Testis (tissue), 3 donors: ENCODE measurements around the gene CETP. TPM values are rescaled to one million over a fixed set of nuclear protein-coding genes. Genes with fewer than 3 reads are reported as not detected.
A peak's percentile ranks its signal among the peaks of the same experiment; 100 is the strongest.

Experiments used
- DNase-seq: peaks from one replicate; pipeline ENCODE4 v3.0.0-alpha.2; 2019
- H3K27ac ChIP-seq, 2 donors: fragments of 200-600 bp; sonication (generic); one replicate each; pipeline ENCODE4 v1.5.1; 2019
- H3K27me3 ChIP-seq: fragments of 200-600 bp; sonication (generic); one replicate; pipeline ENCODE4 v1.5.1; 2019
- H3K36me3 ChIP-seq: fragments of 200-600 bp; sonication (generic); one replicate; pipeline ENCODE4 v1.5.1; 2017; ENCODE audit warnings: low read depth; ENCODE audit errors: missing control alignments
- H3K4me1 ChIP-seq: fragments of 200-600 bp; sonication (generic); one replicate; pipeline ENCODE4 v1.5.1; 2019
- H3K4me3 ChIP-seq, 2 donors: fragments of 200-600 bp; sonication (generic); one replicate each; pipeline ENCODE4 v1.5.1; 2017 to 2019
- H3K9me3 ChIP-seq: fragments of 200-600 bp; sonication (generic); one replicate; pipeline ENCODE4 v1.5.1; 2017
- CTCF ChIP-seq, 3 experiments: fragments of 450-650 bp in 2 of 3; fragments of 200-600 bp in 1 of 3; sonication (generic) in 1 of 3; IDR thresholded peaks; one replicate each; pipeline ENCODE4 v1.5.1; 2016 to 2019; ENCODE audit warnings: antibody characterized with exemption in 3 of 3, mild to moderate bottlenecking in 2 of 3, moderate library complexity in 1 of 3
- POLR2A ChIP-seq: fragments of 450-650 bp; IDR thresholded peaks from one replicate; pipeline ENCODE4 v1.6.1; 2017; ENCODE audit warnings: antibody characterized with exemption, mild to moderate bottlenecking, moderate library complexity
- WGBS, 2 donors: methylation state at CpG; one replicate each; pipeline ENCODE4 v1.1.5; 2018; 5-methylcytosine and 5-hydroxymethylcytosine counted together
- intact Hi-C: fragments of 100-400 bp; cut with DNase I; formaldehyde crosslinking; loops from one replicate; pipeline ENCODE4 v1.15.1; 2023; ENCODE audit warnings: low total_unique reads
- polyA plus RNA-seq: library from polyadenylated mRNA; stranded (reverse); fragments of 350-450 nt; fragmentation: Illumina TruSeq; extraction: RNeasy Lipid Tissue Mini Kit (QIAGEN cat#74804); gene quantifications from one replicate; pipeline ENCODE4 v1.2.3, GENCODE V29; 2014; ENCODE audit warnings: low read depth, low replicate concordance; ENCODE audit not compliant: insufficient read depth
- total RNA-seq, 2 donors: library from RNA; depleted of rRNA; stranded (reverse); fragments of >200 nt; gene quantifications; one replicate each; pipeline ENCODE4 v1.2.3, GENCODE V29; 2016

Gene CETP
- total and polyA plus RNA-seq, 3 donors from 2014 or later = 0.24 to 0.69 (median 0.50) TPM

- no peak for TF ChIP-seq POLR2A
- Histone ChIP-seq H3K36me3 (no peaks in the 10 kb centered on the region), H3K27ac (peak overlapping the region in 1 of 2 donors; percentile 23), H3K27me3 (no peaks in the 10 kb centered on the region), H3K9me3 (no peaks in the 10 kb centered on the region), H3K4me3 (no peak overlapping the region), H3K4me1 (no peaks in the 10 kb centered on the region)
- peak; percentile 23 for DNase-seq
- intact Hi-C loops = no loop called here
- WGBS, 2 donors = 47 to 73% methylated on average over 2 of the region's 2 CpGs
Measured at GRCh38 chr16:56944954-56945839, 16.6 kb upstream of the CETP start.

GRCh38 chr16:56945847-56946527, 15.8 kb upstream of the CETP start:
- Histone ChIP-seq H3K27me3 (no peaks in the 10 kb centered on the region), H3K4me1 (no peaks in the 10 kb centered on the region), H3K36me3 (no peaks in the 10 kb centered on the region), H3K27ac (no peak overlapping the region), H3K4me3 (no peak overlapping the region), H3K9me3 (no peaks in the 10 kb centered on the region)
- DNase-seq = no peak
- TF ChIP-seq POLR2A = no peak
- TF ChIP-seq CTCF (IDR thresholded peaks at IDR 0.05) = no peak
- 70 to 72% methylated on average over 12 of the region's 12 CpGs for WGBS, 2 donors
- intact Hi-C loops = no loop called here

GRCh38 chr16:56946767-56947603, 14.8 kb upstream of the CETP start:
- H3K4me3 ChIP-seq = no peak overlapping the region
- intact Hi-C loops = no loop called here
- no peak overlapping the region for H3K27ac ChIP-seq
- no peaks in the 10 kb centered on the region for H3K4me1 ChIP-seq
- no peak for DNase-seq
- 81 to 85% methylated on average over 10 of the region's 10 CpGs for WGBS, 2 donors
- H3K27me3 ChIP-seq = no peaks in the 10 kb centered on the region
- TF ChIP-seq CTCF (IDR thresholded peaks at IDR 0.05) (no peak), POLR2A (no peak)
- no peaks in the 10 kb centered on the region for H3K9me3 ChIP-seq
- H3K36me3 ChIP-seq = no peaks in the 10 kb centered on the region

GRCh38 chr16:56947604-56947995, 14.2 kb upstream of the CETP start:
- no peak for TF ChIP-seq POLR2A
- TF ChIP-seq CTCF (IDR thresholded peaks at IDR 0.05) = no peak
- no peaks in the 10 kb centered on the region for H3K27me3 ChIP-seq
- no peaks in the 10 kb centered on the region for H3K4me1 ChIP-seq
- no peaks in the 10 kb centered on the region for H3K9me3 ChIP-seq
- H3K36me3 ChIP-seq = no peaks in the 10 kb centered on the region
- no peak overlapping the region for H3K27ac ChIP-seq
- intact Hi-C loops = no loop called here
- 86 to 92% methylated on average over 2 of the region's 2 CpGs for WGBS, 2 donors
- no peak overlapping the region for H3K4me3 ChIP-seq
- DNase-seq = no peak

- 92 to 97% methylated on average over 6 of the region's 6 CpGs for WGBS, 2 donors
- Histone ChIP-seq H3K27ac (no peak overlapping the region), H3K4me3 (no peak overlapping the region), H3K9me3 (no peaks in the 10 kb centered on the region), H3K36me3 (no peaks in the 10 kb centered on the region), H3K4me1 (no peaks in the 10 kb centered on the region), H3K27me3 (no peaks in the 10 kb centered on the region)
- intact Hi-C loops = no loop called here
- TF ChIP-seq CTCF (IDR thresholded peaks at IDR 0.05) (no peak), POLR2A (no peak)
- DNase-seq = no peak
Measured at GRCh38 chr16:56948234-56948633, 13.5 kb upstream of the CETP start.
